Kidney (tissue), 14 donors: Measurements from ENCODE around the gene GRM3. TPM values are rescaled to one million over a fixed set of nuclear protein-coding genes. Genes with fewer than 3 reads are reported as not detected.

Experiments
- DNase-seq, 5 donors: peaks; one replicate each; pipeline ENCODE4 v3.0.0-alpha.2; 2013 to 2020
- FAIRE-seq: peaks from 2 replicates; lab custom pipeline; 2012; peaks lifted over from hg19 to GRCh38; lab: Jason Lieb, UNC
- H3K27ac ChIP-seq, 2 donors: one replicate each; pipeline ENCODE4 v1.7.0; 2013; ENCODE audit warnings: low read depth in 2 of 2, low read length in 2 of 2, inconsistent platforms in 1 of 2
- H3K27me3 ChIP-seq: one replicate; pipeline ENCODE4 v1.7.1; 2013; ENCODE audit warnings: low read length, inconsistent platforms; ENCODE audit not compliant: control insufficient read depth, insufficient read depth
- H3K36me3 ChIP-seq, 3 donors: one replicate each; pipeline versions ENCODE4 v1.7.0 to v1.7.1; 2013; ENCODE audit warnings: low read length in 3 of 3, control low read depth in 1 of 3, inconsistent platforms in 1 of 3; ENCODE audit not compliant: insufficient read depth in 3 of 3, control insufficient read depth in 2 of 3
- H3K4me1 ChIP-seq, 3 donors: one replicate each; pipeline versions ENCODE4 v1.7.0 to v1.7.1; 2013; ENCODE audit warnings: low read length in 3 of 3, inconsistent platforms in 1 of 3, low read depth in 1 of 3; ENCODE audit not compliant: control insufficient read depth in 2 of 3, insufficient read depth in 2 of 3
- H3K4me3 ChIP-seq, 3 donors: one replicate each; pipeline versions ENCODE4 v1.7.0 to v1.8.1; 2013; ENCODE audit warnings: low read length in 3 of 3, control low read depth in 1 of 3, inconsistent platforms in 1 of 3
- H3K9ac ChIP-seq, 3 donors: one replicate each; pipeline versions ENCODE4 v1.7.0 to v1.7.1; 2013; ENCODE audit warnings: low read length in 3 of 3, control low read depth in 1 of 3, inconsistent platforms in 1 of 3
- H3K9me3 ChIP-seq, 3 donors: one replicate each; pipeline versions ENCODE4 v1.7.0 to v1.7.1; 2013; ENCODE audit warnings: low read length in 3 of 3, control low read depth in 1 of 3, inconsistent platforms in 1 of 3; ENCODE audit not compliant: control insufficient read depth in 2 of 3, insufficient read depth in 1 of 3
- CTCF ChIP-seq: IDR thresholded peaks from 3 replicates; pipeline ENCODE4 v1.5.1; 2012; ENCODE audit warnings: mild to moderate bottlenecking, moderate library complexity, borderline replicate concordance; ENCODE audit not compliant: insufficient read depth; ENCODE audit errors: extremely low read depth
- intact Hi-C: fragments of 100-400 bp; cut with DNase I; formaldehyde crosslinking; loops from one replicate; pipeline ENCODE4 v1.11.1; 2022
- polyA plus RNA-seq: library from polyadenylated mRNA; stranded (reverse); fragments of 350-450 nt; fragmentation: Illumina TruSeq; extraction: RNeasy Lipid Tissue Mini Kit (QIAGEN cat#74804); gene quantifications from one replicate; pipeline ENCODE4 v1.2.3, GENCODE V29; 2014; ENCODE audit warnings: low read depth, low replicate concordance; ENCODE audit not compliant: insufficient read depth
- total RNA-seq: library from RNA; stranded (reverse); fragmentation: NEBNext Ultra II Directional; extraction: Animal tissue kit (Norgen Biotek cat#: 25700); gene quantifications from one replicate; pipeline ENCODE4 v1.2.1, GENCODE V29; 2021
- donor health status: control.
- donor health status: control.
- donor health status: control.
- donor health status: control.
- donor health status: control.
- donor health status: DM: yes; HTN: yes; CAD: no.
- donor health status: Normal renal cell carcinoma (clear cell type).

The GRM3 gene
- total and polyA plus RNA-seq, 2 donors from 2014 or later, result not detected

GRCh38 chr7:86818903-86819302, 175.2 kb downstream of the GRM3 start:
- Histone ChIP-seq H3K36me3 (no peaks in the 10 kb centered on the region), H3K4me3 (no peak overlapping the region), H3K9ac (no peak overlapping the region), H3K9me3 (no peaks in the 10 kb centered on the region), H3K27me3 (no peaks in the 10 kb centered on the region), H3K27ac (no peak overlapping the region), H3K4me1 (no peaks in the 10 kb centered on the region)
- no peak for DNase-seq
- no peak for FAIRE-seq
- intact Hi-C loops, result no loop called here
- TF ChIP-seq CTCF, result no peak

DNA sequence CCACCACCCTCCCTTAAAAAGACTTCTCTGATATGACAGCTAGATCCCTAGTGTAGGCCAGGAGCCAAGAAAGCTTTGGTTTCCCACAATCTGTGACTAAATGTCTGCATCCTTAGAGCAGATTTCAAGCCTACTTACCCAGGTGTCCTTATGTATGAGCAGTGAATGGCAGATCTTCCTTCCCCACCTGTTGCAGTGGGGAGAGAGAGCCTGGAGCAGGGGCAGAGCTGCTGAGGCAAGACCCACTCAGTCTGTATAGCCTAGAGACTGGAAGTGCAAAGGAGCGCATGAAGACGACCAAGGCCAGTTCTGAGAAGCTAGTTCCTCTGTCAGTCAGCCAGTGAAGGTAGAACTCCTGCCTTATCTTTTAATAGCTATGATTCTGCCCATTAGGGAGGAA, 180.1 kb downstream of the GRM3 start:
- Histone ChIP-seq H3K36me3 (no peaks in the 10 kb centered on the region), H3K4me3 (no peak overlapping the region), H3K9ac (no peak overlapping the region), H3K4me1 (no peaks in the 10 kb centered on the region), H3K27me3 (no peaks in the 10 kb centered on the region), H3K9me3 (no peaks in the 10 kb centered on the region), H3K27ac (no peak overlapping the region)
- no peak for TF ChIP-seq CTCF
- FAIRE-seq, result no peak
- no peak for DNase-seq
- intact Hi-C loops, result no loop called here

GRCh38 chr7:86825264-86825663, 181.6 kb downstream of the GRM3 start:
- Histone ChIP-seq H3K27me3 (no peaks in the 10 kb centered on the region), H3K27ac (no peak overlapping the region), H3K9ac (no peak overlapping the region), H3K4me1 (no peaks in the 10 kb centered on the region), H3K4me3 (no peak overlapping the region), H3K9me3 (no peaks in the 10 kb centered on the region), H3K36me3 (no peaks in the 10 kb centered on the region)
- intact Hi-C loops, result no loop called here
- DNase-seq (no peak), FAIRE-seq (no peak)
- no peak for TF ChIP-seq CTCF

DNA sequence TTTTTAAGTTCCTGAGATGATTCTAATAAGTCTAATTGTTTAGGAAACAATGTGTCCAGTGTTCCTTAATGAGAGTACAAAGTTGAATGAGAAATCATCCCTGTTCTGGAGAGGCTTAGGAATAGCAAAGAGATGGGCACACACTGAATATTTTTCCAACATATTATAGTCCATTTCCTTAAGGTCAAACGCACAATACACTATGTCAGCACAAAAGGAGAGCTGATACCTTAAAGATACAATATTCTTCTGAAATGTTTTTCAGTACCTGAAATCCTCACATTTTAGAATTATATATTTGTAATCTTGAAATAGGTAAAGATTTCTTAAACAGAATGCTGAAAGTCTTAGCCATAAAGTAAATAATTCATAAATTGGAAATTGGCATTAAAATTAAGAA, 183.2 kb downstream of the GRM3 start:
- H3K9me3 ChIP-seq, result no peaks in the 10 kb centered on the region
- H3K36me3 ChIP-seq, result no peaks in the 10 kb centered on the region
- H3K4me1 ChIP-seq, result no peaks in the 10 kb centered on the region
- DNase-seq, result no peak
- no peak overlapping the region for H3K4me3 ChIP-seq
- H3K9ac ChIP-seq, result no peak overlapping the region
- intact Hi-C loops, result no loop called here
- no peaks in the 10 kb centered on the region for H3K27me3 ChIP-seq
- no peak overlapping the region for H3K27ac ChIP-seq
- no peak for FAIRE-seq
- TF ChIP-seq CTCF, result no peak
